GM18505 (cell line): ENCODE results near the gene ASXL2.
"Not testable (repeated sequence)": the region's sequence is repeated elsewhere in the genome, so short reads cannot be mapped to it uniquely, and the experiment has no call there.

Source experiments
- ATAC-seq: cut with Tn5 transposase; IDR thresholded peaks from one replicate; pipeline ENCODE4 v1.9.1; 2021; ENCODE audit not compliant: unreplicated experiment
- POLR2A ChIP-seq: IDR thresholded peaks from 4 replicates; pipeline ENCODE4 v1.6.1; 2011; ENCODE audit warnings: borderline replicate concordance; ENCODE audit not compliant: insufficient read depth, insufficient read length; ENCODE audit errors: extremely low read depth

Gene ASXL2

GRCh38 chr2:25903216-25903776, 25.0 kb upstream of the ASXL2 start:
- no peak for ATAC-seq
- no peak for TF ChIP-seq POLR2A

DNA sequence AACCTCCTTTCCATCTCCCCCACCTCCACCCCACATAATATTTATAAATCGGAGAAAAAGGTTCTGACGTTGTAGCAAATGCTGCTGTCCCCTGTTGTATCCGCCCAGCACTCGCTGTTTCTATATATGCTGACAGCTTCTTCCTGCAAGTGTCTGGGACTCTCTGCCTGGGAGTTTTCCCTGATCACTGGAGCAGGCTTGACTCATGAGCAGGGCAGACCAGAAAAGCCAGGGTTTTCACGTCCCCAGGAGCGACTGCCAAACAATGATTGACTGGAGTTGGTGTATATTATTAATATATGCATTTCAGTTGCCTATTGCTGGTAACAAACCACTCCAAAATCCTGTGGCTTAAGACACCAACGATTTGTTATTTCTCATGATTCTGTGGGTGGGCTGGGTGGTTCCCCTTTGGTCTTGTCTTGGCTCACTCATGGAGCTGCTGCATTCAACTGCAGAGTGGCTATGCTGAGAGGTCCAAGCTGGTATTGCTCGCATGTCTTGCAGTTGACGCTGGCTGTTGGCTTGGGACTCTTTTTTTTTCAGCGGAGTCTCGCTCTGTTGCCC, 21.2 kb upstream of the ASXL2 start:
- no peak for ATAC-seq
- no peak for TF ChIP-seq POLR2A

DNA sequence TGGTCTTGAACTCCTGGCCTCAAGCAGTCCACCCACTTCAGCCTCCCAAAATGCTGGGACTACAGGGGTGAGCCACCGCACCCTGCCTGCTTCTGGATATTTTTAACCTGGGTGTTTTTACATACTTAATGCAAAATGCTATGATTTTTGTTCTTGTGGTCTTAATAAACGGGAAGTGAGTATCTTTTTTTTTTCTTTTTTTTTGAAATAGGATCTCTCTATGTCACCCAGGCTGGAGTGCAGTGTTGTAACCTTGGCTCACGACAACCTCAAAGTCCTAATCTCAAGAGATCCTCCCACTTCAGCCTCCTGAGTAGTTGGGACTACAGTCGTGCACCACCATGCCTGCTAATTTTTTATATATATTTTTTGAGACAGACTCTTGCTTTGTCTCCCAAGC, 19.2 kb upstream of the ASXL2 start:
- no peak for ATAC-seq
- no peak for TF ChIP-seq POLR2A

DNA sequence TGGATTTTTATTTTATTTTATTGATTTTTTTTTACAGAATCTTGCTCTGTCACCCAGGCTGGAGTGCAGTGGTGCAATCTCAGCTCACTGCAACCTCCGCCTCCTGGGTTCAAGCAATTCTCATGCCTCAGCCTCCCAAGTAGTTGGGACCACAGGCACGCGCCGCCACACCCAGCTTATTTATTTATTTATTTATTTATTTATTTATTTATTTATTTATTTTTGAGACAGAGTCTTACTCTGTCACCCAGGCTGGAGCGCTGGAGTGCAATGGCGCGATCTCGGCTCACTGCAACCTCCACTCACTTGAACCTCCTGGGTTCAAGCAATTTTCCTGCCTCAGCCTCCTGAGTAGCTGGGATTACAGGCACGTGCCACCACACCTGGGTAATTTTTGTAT, 18.0 kb upstream of the ASXL2 start:
- ATAC-seq = not testable (repeated sequence)

GRCh38 chr2:25895610-25896009, 17.3 kb upstream of the ASXL2 start:
- TF ChIP-seq POLR2A = no peak
- ATAC-seq = no peak

GRCh38 chr2:25895018-25895417, 16.7 kb upstream of the ASXL2 start:
- ATAC-seq = no peak
- TF ChIP-seq POLR2A = no peak

- no peak for ATAC-seq
- TF ChIP-seq POLR2A = no peak
Measured at GRCh38 chr2:25894135-25894830, 16.0 kb upstream of the ASXL2 start.

- no peak for TF ChIP-seq POLR2A
- ATAC-seq = no peak
Measured at GRCh38 chr2:25891672-25892071, 13.4 kb upstream of the ASXL2 start.

GRCh38 chr2:25887624-25888242, 9.4 kb upstream of the ASXL2 start:
- no peak for ATAC-seq
- TF ChIP-seq POLR2A = no peak

GRCh38 chr2:25885933-25886332, 7.6 kb upstream of the ASXL2 start:
- no peak for TF ChIP-seq POLR2A
- ATAC-seq = no peak

- no peak for ATAC-seq
Measured at GRCh38 chr2:25881764-25882163, 3.5 kb upstream of the ASXL2 start.

GRCh38 chr2:25879133-25879730, 945 bp upstream of the ASXL2 start:
- ATAC-seq = no peak
- TF ChIP-seq POLR2A = no peak

More at GRCh38 chr2:25881764-25882163, 3.5 kb upstream of the ASXL2 start:
- no peak for TF ChIP-seq POLR2A

DNA sequence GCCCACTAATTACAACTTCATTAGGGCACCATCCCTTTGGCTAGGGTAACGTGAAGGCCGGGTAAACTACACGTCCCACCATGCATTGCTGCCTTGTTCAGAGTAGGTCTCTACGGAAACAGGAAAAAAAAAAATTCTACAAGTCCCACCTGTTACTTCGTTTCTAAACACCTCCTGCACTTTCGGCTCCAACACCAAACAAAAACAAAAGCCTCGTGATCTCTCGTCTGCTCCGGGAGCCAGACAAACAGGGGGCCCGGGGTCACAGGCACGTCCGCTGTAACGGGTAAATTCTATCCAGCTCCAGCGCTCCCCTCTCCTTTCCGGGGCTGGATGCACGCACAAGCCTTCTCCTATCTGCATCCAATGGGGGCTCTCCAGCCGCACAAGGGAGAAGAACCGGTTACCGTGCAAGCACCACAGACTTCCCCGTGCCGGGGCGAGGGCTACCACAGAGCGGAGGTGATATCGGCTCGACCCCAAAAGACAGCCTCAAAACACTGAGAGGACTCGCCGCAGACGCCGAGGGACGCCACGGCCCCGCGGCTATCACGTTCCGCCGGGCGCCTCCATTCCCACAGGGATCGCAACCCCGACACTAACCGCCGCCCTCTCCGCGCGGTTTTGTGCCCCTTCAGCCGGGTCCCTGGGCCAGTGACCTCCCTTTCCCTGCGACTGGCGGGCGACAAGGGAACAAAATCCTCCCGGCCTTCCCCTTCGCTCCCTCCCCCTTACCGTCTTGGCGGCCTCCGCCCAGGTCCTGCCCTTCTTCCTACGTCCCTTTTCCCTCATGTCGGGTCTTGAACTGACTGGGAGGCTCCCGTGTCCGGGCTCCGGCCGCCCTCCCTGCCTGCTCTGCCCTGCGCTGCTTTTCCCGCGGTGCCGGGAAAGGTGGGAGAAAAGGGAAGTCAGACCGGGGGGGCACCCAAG, 591 bp downstream of the ASXL2 start:
- peak; percentile 31 for ATAC-seq
- TF ChIP-seq POLR2A = no peak
